Adipocyte (in vitro differentiated cells): ENCODE measurements around the gene RPS6KA2.
"Not testable (repeated sequence)": the region's sequence is repeated elsewhere in the genome, so short reads cannot be mapped to it uniquely, and the experiment has no call there.

ENCODE experiments used
- DNase-seq: peaks from one replicate; pipeline ENCODE4 v3.0.0-alpha.2; 2015; ENCODE audit warnings: low read depth
- H3K27me3 ChIP-seq: replicated peaks from 2 replicates; pipeline ENCODE4 v1.7.0; 2013; ENCODE audit warnings: mild to moderate bottlenecking, low read length, moderate library complexity; ENCODE audit not compliant: control insufficient read depth, insufficient read depth
- H3K36me3 ChIP-seq: 2 replicates; pipeline ENCODE4 v1.7.0; 2013; ENCODE audit warnings: low read length, mild to moderate bottlenecking, moderate library complexity; ENCODE audit not compliant: control insufficient read depth, insufficient read depth, severe bottlenecking
- H3K4me1 ChIP-seq: 2 replicates; pipeline ENCODE4 v1.7.0; 2013; ENCODE audit warnings: mild to moderate bottlenecking, low read length, moderate library complexity; ENCODE audit not compliant: control insufficient read depth, insufficient read depth
- H3K4me3 ChIP-seq: 2 replicates; pipeline ENCODE4 v1.7.0; 2013; ENCODE audit warnings: mild to moderate bottlenecking, low read length, moderate library complexity
- H3K9ac ChIP-seq: 2 replicates; pipeline ENCODE4 v1.7.0; 2013; ENCODE audit warnings: mild to moderate bottlenecking, low read length, moderate library complexity
- H3K9me3 ChIP-seq: 2 replicates; pipeline ENCODE4 v1.7.0; 2013; ENCODE audit warnings: mild to moderate bottlenecking, low read length, moderate library complexity; ENCODE audit not compliant: control insufficient read depth

RPS6KA2 gene

GRCh38 chr6:166394036-166394892, 232.8 kb downstream of the RPS6KA2 start:
- no peak overlapping the region for H3K4me3 ChIP-seq
- H3K9ac ChIP-seq: no peak overlapping the region
- no peak for DNase-seq
- H3K27me3 ChIP-seq: peaks cover 43% of the 10 kb centered on the region
- H3K4me1 ChIP-seq: no peaks in the 10 kb centered on the region
- H3K36me3 ChIP-seq: no peaks in the 10 kb centered on the region
- peaks cover 8% of the 10 kb centered on the region for H3K9me3 ChIP-seq

GRCh38 chr6:166393535-166393823, 233.6 kb downstream of the RPS6KA2 start:
- peaks cover 8% of the 10 kb centered on the region for H3K9me3 ChIP-seq
- H3K4me1 ChIP-seq: peaks cover 4% of the 10 kb centered on the region
- no peak overlapping the region for H3K4me3 ChIP-seq
- H3K27me3 ChIP-seq: peaks cover 43% of the 10 kb centered on the region
- DNase-seq: no peak
- no peaks in the 10 kb centered on the region for H3K36me3 ChIP-seq
- H3K9ac ChIP-seq: no peak overlapping the region

GRCh38 chr6:166392755-166393534, 234.1 kb downstream of the RPS6KA2 start:
- H3K36me3 ChIP-seq, H3K9me3 ChIP-seq, H3K4me3 ChIP-seq, DNase-seq, H3K9ac ChIP-seq, H3K4me1 ChIP-seq: not testable (repeated sequence)
- peaks cover 42% of the 10 kb centered on the region for H3K27me3 ChIP-seq

- Histone ChIP-seq H3K36me3 (no peaks in the 10 kb centered on the region), H3K27me3 (peaks cover 12% of the 10 kb centered on the region), H3K9ac (no peak overlapping the region), H3K4me3 (no peak overlapping the region), H3K4me1 (peaks cover 27% of the 10 kb centered on the region), H3K9me3 (no peaks in the 10 kb centered on the region)
- no peak for DNase-seq
Observed at GRCh38 chr6:166389119-166389518, 237.9 kb downstream of the RPS6KA2 start.

- Histone ChIP-seq H3K9me3 (no peaks in the 10 kb centered on the region), H3K9ac (peak overlapping the region; percentile 46), H3K4me1 (peaks cover 27% of the 10 kb centered on the region), H3K27me3 (peaks cover 8% of the 10 kb centered on the region), H3K4me3 (no peak overlapping the region), H3K36me3 (no peaks in the 10 kb centered on the region)
- DNase-seq: no peak
Observed at GRCh38 chr6:166388290-166389004, 238.6 kb downstream of the RPS6KA2 start.

GRCh38 chr6:166387642-166388289, 239.3 kb downstream of the RPS6KA2 start:
- Histone ChIP-seq H3K36me3 (no peaks in the 10 kb centered on the region), H3K4me1 (peaks cover 27% of the 10 kb centered on the region), H3K9me3 (no peaks in the 10 kb centered on the region), H3K9ac (peak overlapping the region; percentile 46), H3K4me3 (no peak overlapping the region), H3K27me3 (peaks cover 8% of the 10 kb centered on the region)
- no peak for DNase-seq

GRCh38 chr6:166387098-166387497, 240.0 kb downstream of the RPS6KA2 start:
- DNase-seq, H3K36me3 ChIP-seq, H3K9me3 ChIP-seq, H3K4me3 ChIP-seq, H3K27me3 ChIP-seq: not testable (repeated sequence)
- H3K4me1 ChIP-seq: peaks cover 27% of the 10 kb centered on the region
- peak overlapping the region; percentile 29 for H3K9ac ChIP-seq

- H3K36me3 ChIP-seq: no peaks in the 10 kb centered on the region
- no peak overlapping the region for H3K4me3 ChIP-seq
- H3K9ac ChIP-seq: no peak overlapping the region
- peaks cover 27% of the 10 kb centered on the region for H3K4me1 ChIP-seq
- DNase-seq: no peak
- peaks cover 6% of the 10 kb centered on the region for H3K27me3 ChIP-seq
- no peaks in the 10 kb centered on the region for H3K9me3 ChIP-seq
Observed at GRCh38 chr6:166386111-166386510, 240.9 kb downstream of the RPS6KA2 start.

GRCh38 chr6:166383802-166384363, 243.2 kb downstream of the RPS6KA2 start:
- DNase-seq, H3K27me3 ChIP-seq, H3K9me3 ChIP-seq, H3K36me3 ChIP-seq: not testable (repeated sequence)
- Histone ChIP-seq H3K9ac (peak overlapping the region; percentile 87), H3K4me1 (peaks cover 35% of the 10 kb centered on the region), H3K4me3 (peak overlapping the region; percentile 94)

- H3K4me3 ChIP-seq: peak within 1 kb of the TSS; percentile 94
- H3K9ac ChIP-seq: peak within 1 kb of the TSS; percentile 87
- H3K4me1 ChIP-seq: peaks cover 28% of the 10 kb centered on the region
- H3K36me3 ChIP-seq: no peaks in the 10 kb centered on the region
- no peaks in the 10 kb centered on the region for H3K27me3 ChIP-seq
- H3K9me3 ChIP-seq: no peaks in the 10 kb centered on the region
- peak; percentile 98 for DNase-seq
Observed at GRCh38 chr6:166382933-166383801, 243.9 kb downstream of the RPS6KA2 start, which contains the start of gene MPC1. TSS of gene MPC1 (minus strand) at chr6:166382940. CDS start at chr6:166382876, 64 bp downstream.
